GM23338 (cell line): ENCODE measurements around the gene AGAP1. TPM values are rescaled to one million over a fixed set of nuclear protein-coding genes. Genes with fewer than 3 reads are reported as not detected.

ENCODE experiments used
- ATAC-seq: fragments of 200-7000 bp; cut with Tn5 transposase; 3 replicates; pipeline ENCODE4 v1.9.1; 2020
- DNase-seq: peaks from one replicate; pipeline ENCODE4 v3.0.0-alpha.2; 2015; ENCODE audit warnings: low spot score
- H2AFZ ChIP-seq: fragments of 200-600 bp; sonication (generic); 2 replicates; pipeline ENCODE4 v1.8.0; 2016; ENCODE audit warnings: antibody characterized with exemption, mild to moderate bottlenecking, moderate library complexity
- H3F3A ChIP-seq: fragments of 200-600 bp; sonication (generic); replicated peaks from 2 replicates; pipeline ENCODE4 v1.8.0; 2017; ENCODE audit warnings: antibody characterized with exemption, mixed run types, low read depth
- H3K27ac ChIP-seq: fragments of 200-600 bp; sonication (generic); 2 replicates; pipeline ENCODE4 v1.6.1; 2016; ENCODE audit warnings: low read depth
- H3K27me3 ChIP-seq: fragments of 200-600 bp; sonication (generic); 2 replicates; pipeline ENCODE4 v1.8.0; 2016; ENCODE audit warnings: mild to moderate bottlenecking, mixed run types, moderate library complexity; ENCODE audit not compliant: insufficient read depth
- H3K36me3 ChIP-seq: fragments of 200-600 bp; sonication (generic); 2 replicates; pipeline ENCODE4 v1.8.0; 2016; ENCODE audit warnings: mild to moderate bottlenecking; ENCODE audit not compliant: insufficient read depth
- H3K4me1 ChIP-seq: fragments of 200-600 bp; sonication (generic); 2 replicates; pipeline ENCODE4 v1.8.0; 2016; ENCODE audit warnings: mild to moderate bottlenecking, moderate library complexity; ENCODE audit not compliant: insufficient read depth
- H3K4me2 ChIP-seq: fragments of 200-600 bp; sonication (generic); 2 replicates; pipeline ENCODE4 v1.7.1; 2017; ENCODE audit warnings: mixed run types
- H3K4me3 ChIP-seq: fragments of 200-600 bp; sonication (generic); 2 replicates; pipeline ENCODE4 v1.6.1; 2016; ENCODE audit warnings: mixed run types
- H3K79me2 ChIP-seq: fragments of 200-600 bp; sonication (generic); replicated peaks from 2 replicates; pipeline ENCODE4 v1.8.0; 2017; ENCODE audit warnings: mild to moderate bottlenecking; ENCODE audit not compliant: insufficient read depth
- H3K9me2 ChIP-seq: fragments of 200-600 bp; sonication (generic); 2 replicates; pipeline ENCODE4 v1.8.0; 2017; ENCODE audit not compliant: insufficient read depth
- H4K20me1 ChIP-seq: fragments of 200-600 bp; sonication (generic); replicated peaks from 2 replicates; pipeline ENCODE4 v1.8.0; 2017; ENCODE audit warnings: mild to moderate bottlenecking; ENCODE audit not compliant: insufficient read depth
- H3K27ac Mint-ChIP-seq: 2 replicates; pipeline ENCODE4 v1.8.0; 2020; ENCODE audit warnings: inconsistent platforms, mild to moderate bottlenecking, moderate library complexity, mixed read lengths
- H3K27me3 Mint-ChIP-seq: 3 replicates; pipeline ENCODE4 v1.8.0; 2022; ENCODE audit warnings: low read depth, mild to moderate bottlenecking, moderate library complexity, mixed read lengths, inconsistent platforms; ENCODE audit not compliant: insufficient read depth, poor library complexity
- H3K36me3 Mint-ChIP-seq: 3 replicates; pipeline ENCODE4 v1.8.0; 2021; ENCODE audit warnings: low read depth, mild to moderate bottlenecking, inconsistent platforms, moderate library complexity, mixed read lengths
- H3K4me1 Mint-ChIP-seq: 3 replicates; pipeline ENCODE4 v1.8.0; 2020; ENCODE audit warnings: mild to moderate bottlenecking, inconsistent platforms, mixed read lengths
- H3K4me3 Mint-ChIP-seq: 3 replicates; pipeline ENCODE4 v1.8.0; 2021; ENCODE audit warnings: moderate library complexity, mild to moderate bottlenecking, inconsistent platforms, mixed read lengths
- H3K9me3 Mint-ChIP-seq: 3 replicates; pipeline ENCODE4 v1.8.0; 2020; ENCODE audit warnings: moderate library complexity, mild to moderate bottlenecking, inconsistent platforms, mixed read lengths
- CREB1 ChIP-seq: fragments of 250-450 bp; sonication (Bioruptor Pico); IDR thresholded peaks from 2 replicates; pipeline ENCODE4 v1.5.0; 2020; ENCODE audit warnings: low read depth, mild to moderate bottlenecking, moderate library complexity
- CTCF ChIP-seq, 2 experiments: fragments of 200-600 bp in 1 of 2; sonication (generic) in 1 of 2; conservative IDR thresholded peaks; 2 replicates each; pipeline versions ENCODE4 v1.5.1 to v1.6.1; 2016 to 2017; ENCODE audit warnings: antibody characterized with exemption in 2 of 2, low read depth in 2 of 2, mild to moderate bottlenecking in 2 of 2, moderate library complexity in 1 of 2
- EZH2 ChIP-seq: fragments of 200-600 bp; sonication (generic); IDR thresholded peaks from one replicate; pipeline ENCODE4 v1.8.0; 2017; ENCODE audit warnings: antibody characterized with exemption, mild to moderate bottlenecking, low read depth; ENCODE audit not compliant: unreplicated experiment
- EZH2phosphoT487 ChIP-seq: fragments of 200-600 bp; sonication (generic); IDR thresholded peaks from one replicate; pipeline ENCODE4 v1.8.1; 2018; ENCODE audit warnings: antibody characterized with exemption; ENCODE audit not compliant: unreplicated experiment
- JUNB ChIP-seq: IDR thresholded peaks from one replicate; pipeline ENCODE4 v1.6.1; 2016; ENCODE audit warnings: antibody characterized with exemption; ENCODE audit not compliant: unreplicated experiment
- NANOG ChIP-seq: IDR thresholded peaks from 2 replicates; pipeline ENCODE4 v1.6.1; 2016; ENCODE audit warnings: antibody characterized with exemption, borderline replicate concordance
- POLR2AphosphoS5 ChIP-seq: IDR thresholded peaks from 2 replicates; pipeline ENCODE4 v1.6.1; 2016; ENCODE audit warnings: antibody characterized with exemption, low read depth
- REST ChIP-seq: IDR thresholded peaks from one replicate; pipeline ENCODE4 v1.6.1; 2018; ENCODE audit warnings: antibody characterized with exemption; ENCODE audit not compliant: unreplicated experiment
- STAT1 ChIP-seq: IDR thresholded peaks from one replicate; pipeline ENCODE4 v1.6.1; 2016; ENCODE audit warnings: antibody characterized with exemption; ENCODE audit not compliant: unreplicated experiment
- ZNF114 ChIP-seq: fragments of 250-450 bp; sonication (Bioruptor Pico); IDR thresholded peaks from 2 replicates; pipeline ENCODE4 v1.5.0; 2020; ENCODE audit warnings: mild to moderate bottlenecking, moderate library complexity
- ZNF331 ChIP-seq: fragments of 250-450 bp; sonication (Bioruptor Pico); IDR thresholded peaks from 2 replicates; pipeline ENCODE4 v1.5.0; 2020; ENCODE audit warnings: low read depth, mild to moderate bottlenecking, moderate library complexity
- ZNF462 ChIP-seq: fragments of 250-450 bp; sonication (Bioruptor Pico); IDR thresholded peaks from 2 replicates; pipeline ENCODE4 v1.5.0; 2020; ENCODE audit warnings: mild to moderate bottlenecking, moderate library complexity
- polyA plus RNA-seq: library from polyadenylated mRNA; unstranded; fragments of >200 nt; fragmentation: Nextera tagmentation; extraction: Ambion mirVana; gene quantifications from 2 replicates; pipeline ENCODE4 v1.2.1, GENCODE V29; 2016
- total RNA-seq: library from RNA; depleted of rRNA; stranded (reverse); fragments of >200 nt; shearing (Covaris generic); gene quantifications from 2 replicates; pipeline ENCODE4 v1.2.3, GENCODE V29; 2014
- TF ChIP-seq, protein P1 (sequence below): IDR thresholded peaks from 2 replicates; pipeline ENCODE4 v1.6.1; 2016; ENCODE audit warnings: antibody characterized with exemption

AGAP1 gene
- total and polyA plus RNA-seq, 2 experiments from 2014 or later: 13.3 to 27.9 TPM

GRCh38 chr2:236057375-236057774, 563.5 kb downstream of the AGAP1 start:
- H3K4me3 Mint-ChIP-seq: no peak overlapping the region
- H3K27me3 Mint-ChIP-seq: peaks cover 16% of the 10 kb centered on the region
- H3K36me3 ChIP-seq: no peaks in the 10 kb centered on the region
- H3K27ac ChIP-seq: no peak overlapping the region
- peaks cover 3% of the 10 kb centered on the region; the same call in 2 of the 3 replicates for H3K9me3 Mint-ChIP-seq
- peaks cover 47% of the 10 kb centered on the region for H3K4me1 ChIP-seq
- no peaks in the 10 kb centered on the region for H4K20me1 ChIP-seq
- ATAC-seq (no peak), DNase-seq (no peak)
- H3K4me1 Mint-ChIP-seq: peaks cover 60% of the 10 kb centered on the region
- H3K79me2 ChIP-seq: no peaks in the 10 kb centered on the region
- H3K27me3 ChIP-seq: no peaks in the 10 kb centered on the region
- H3K36me3 Mint-ChIP-seq: peaks cover 17% of the 10 kb centered on the region
- peaks cover 9% of the 10 kb centered on the region; the same call in 1 of the 2 replicates for H3F3A ChIP-seq
- no peak overlapping the region for H3K4me2 ChIP-seq
- H3K27ac Mint-ChIP-seq: no peak overlapping the region
- H3K9me2 ChIP-seq: no peaks in the 10 kb centered on the region
- H3K4me3 ChIP-seq: no peak overlapping the region
- H2AFZ ChIP-seq: no peak overlapping the region
- TF ChIP-seq EZH2phosphoT487 (no peak), CREB1 (CRISPR knock-in tag) (no peak), ZNF462 (CRISPR knock-in tag) (no peak), NANOG (no peak), EZH2 (no peak), STAT1 (no peak), JUNB (no peak), REST (no peak), ZNF114 (CRISPR knock-in tag) (no peak), POLR2AphosphoS5 (no peak), CTCF (conservative IDR thresholded peaks at IDR 0.05; ENCODE audit: low read depth in 2 of 2) (no peak), ZNF331 (CRISPR knock-in tag) (no peak)
- TF ChIP-seq, protein P1, sequence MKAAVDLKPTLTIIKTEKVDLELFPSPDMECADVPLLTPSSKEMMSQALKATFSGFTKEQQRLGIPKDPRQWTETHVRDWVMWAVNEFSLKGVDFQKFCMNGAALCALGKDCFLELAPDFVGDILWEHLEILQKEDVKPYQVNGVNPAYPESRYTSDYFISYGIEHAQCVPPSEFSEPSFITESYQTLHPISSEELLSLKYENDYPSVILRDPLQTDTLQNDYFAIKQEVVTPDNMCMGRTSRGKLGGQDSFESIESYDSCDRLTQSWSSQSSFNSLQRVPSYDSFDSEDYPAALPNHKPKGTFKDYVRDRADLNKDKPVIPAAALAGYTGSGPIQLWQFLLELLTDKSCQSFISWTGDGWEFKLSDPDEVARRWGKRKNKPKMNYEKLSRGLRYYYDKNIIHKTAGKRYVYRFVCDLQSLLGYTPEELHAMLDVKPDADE: no peak
